ENCODE measurements around the gene NNT. TPM values are rescaled to one million over a fixed set of nuclear protein-coding genes. Genes with fewer than 3 reads are reported as not detected.
A peak's percentile ranks its signal among the peaks of the same experiment; 100 is the strongest.
"Not testable (repeated sequence)": the region's sequence is repeated elsewhere in the genome, so short reads cannot be mapped to it uniquely, and the experiment has no call there.

The NNT gene
- total RNA-seq = 10 to 100 TPM; 47.0 to 68.5 (median 60.8) TPM

- ATAC-seq (ENCODE audit: low FRiP score) (peak; percentile 83), DNase-seq (ENCODE audit: low spot score) (peak; percentile 46)
- no peak for TF ChIP-seq CTCF (IDR thresholded peaks at IDR 0.05)
These were observed at the start of gene NNT for GRCh38 chr5:43602461-43603343. TSS of gene NNT (plus strand) at chr5:43603180. CDS start at chr5:43609196, 6,016 bp downstream.

- no peak for TF ChIP-seq CTCF (IDR thresholded peaks at IDR 0.05)
- ATAC-seq (ENCODE audit: low FRiP score) (no peak), DNase-seq (ENCODE audit: low spot score) (no peak)
These were observed 49.6 kb upstream of the NNT start for GRCh38 chr5:43553381-43553780.

GRCh38 chr5:43554497-43554896 lies 48.5 kb upstream of the NNT start:
- no peak for TF ChIP-seq CTCF (IDR thresholded peaks at IDR 0.05)
- DNase-seq (ENCODE audit: low spot score) (no peak), ATAC-seq (ENCODE audit: low FRiP score) (no peak)

- ATAC-seq (ENCODE audit: low FRiP score) (peak; percentile 47), DNase-seq (ENCODE audit: low spot score) (peak; percentile 25)
- TF ChIP-seq CTCF (IDR thresholded peaks at IDR 0.05) = no peak
These were observed 46.9 kb upstream of the NNT start for GRCh38 chr5:43555895-43556606.

GRCh38 chr5:43556607-43556856 lies 46.4 kb upstream of the NNT start:
- peak; percentile 93 for ATAC-seq (ENCODE audit: low FRiP score)
- not testable (repeated sequence) for DNase-seq (ENCODE audit: low spot score)

GRCh38 chr5:43556857-43557542 lies 46.0 kb upstream of the NNT start, which contains the start of gene PAIP1:
TSS of gene PAIP1 (minus strand) at chr5:43557077. CDS start at chr5:43556846, 231 bp downstream.
- peak; percentile 28 for DNase-seq (ENCODE audit: low spot score)
- no peak for TF ChIP-seq CTCF (IDR thresholded peaks at IDR 0.05)
- ATAC-seq (ENCODE audit: low FRiP score) = peak; percentile 93

GRCh38 chr5:43560128-43560527 lies 42.9 kb upstream of the NNT start:
- DNase-seq (ENCODE audit: low spot score) (no peak), ATAC-seq (ENCODE audit: low FRiP score) (no peak)
- no peak for TF ChIP-seq CTCF (IDR thresholded peaks at IDR 0.05)

All from omental fat pad (tissue), 4 donors.